OCI-LY7 (cell line): ENCODE data around the gene PRPF38A. TPM values are rescaled to one million over a fixed set of nuclear protein-coding genes. Genes with fewer than 3 reads are reported as not detected.

Source experiments
- BruUV-seq: library from RNA; stranded (reverse); fragments of 400-500 nt; replicated peaks from 2 replicates; lab custom pipeline; 2021; lab: Mats Ljungman, UMichigan
- CTCF ChIA-PET: fragments of 300-600 bp; sonication (Branson Sonifier 250); formaldehyde crosslinking; loops from one replicate; lab custom pipeline; 2022; ENCODE audit warnings: antibody characterized with exemption; ENCODE audit not compliant: unreplicated experiment; lab: Charles Lee
- POLR2A ChIA-PET: fragments of 300-600 bp; sonication (Branson Sonifier 250); formaldehyde crosslinking; loops from one replicate; lab custom pipeline; 2022; ENCODE audit warnings: antibody characterized with exemption; lab: Charles Lee
- DNase-seq: peaks from one replicate; pipeline ENCODE4 v3.0.0-alpha.2; 2015; ENCODE audit warnings: low spot score
- H2AFZ ChIP-seq: fragments of 200-600 bp; sonication (generic), shearing (Covaris generic); 2 replicates; pipeline ENCODE4 v1.6.1; 2014; ENCODE audit warnings: mild to moderate bottlenecking, antibody characterized with exemption, low read length, moderate library complexity
- H3K27ac ChIP-seq: fragments of 200-600 bp; sonication (generic); 2 replicates; pipeline ENCODE4 v1.5.1; 2014; ENCODE audit warnings: mixed run types, low read depth, mild to moderate bottlenecking, moderate library complexity, low read length, inconsistent platforms; ENCODE audit not compliant: poor library complexity, severe bottlenecking
- H3K36me3 ChIP-seq: fragments of 200-600 bp; sonication (generic); 2 replicates; pipeline ENCODE4 v1.6.1; 2014; ENCODE audit warnings: mild to moderate bottlenecking, antibody characterized with exemption, low read length, moderate library complexity, mixed read lengths; ENCODE audit not compliant: insufficient read depth
- H3K4me1 ChIP-seq: fragments of 200-600 bp; sonication (generic); 2 replicates; pipeline ENCODE4 v1.5.1; 2014; ENCODE audit warnings: mild to moderate bottlenecking, low read length; ENCODE audit not compliant: insufficient read depth, poor library complexity, severe bottlenecking
- H3K4me2 ChIP-seq: fragments of 200-600 bp; sonication (generic); 2 replicates; pipeline ENCODE4 v1.6.1; 2014; ENCODE audit warnings: mild to moderate bottlenecking, low read length
- H3K4me3 ChIP-seq: fragments of 200-600 bp; sonication (generic); 2 replicates; pipeline ENCODE4 v1.5.1; 2014; ENCODE audit warnings: mild to moderate bottlenecking, low read depth, low read length; ENCODE audit not compliant: poor library complexity, severe bottlenecking
- H3K79me2 ChIP-seq: fragments of 200-600 bp; sonication (generic); 2 replicates; pipeline ENCODE4 v1.6.1; 2016; ENCODE audit warnings: low read depth, mild to moderate bottlenecking, low read length, moderate library complexity, mixed read lengths; ENCODE audit not compliant: insufficient read depth
- H3K9me2 ChIP-seq: fragments of 200-600 bp; sonication (generic); 2 replicates; pipeline ENCODE4 v1.6.1; 2016; ENCODE audit warnings: mild to moderate bottlenecking, low read length, mixed read lengths; ENCODE audit not compliant: insufficient read depth
- H3K9me3 ChIP-seq: fragments of 200-600 bp; sonication (generic); 2 replicates; pipeline ENCODE4 v1.6.1; 2014; ENCODE audit warnings: mild to moderate bottlenecking, mixed run types, low read length, mixed read lengths
- H4K20me1 ChIP-seq: fragments of 200-600 bp; sonication (generic); 2 replicates; pipeline ENCODE4 v1.6.1; 2014; ENCODE audit warnings: mild to moderate bottlenecking, antibody characterized with exemption, low read length, moderate library complexity, mixed read lengths; ENCODE audit not compliant: insufficient read depth
- EZH2phosphoT487 ChIP-seq: fragments of 200-600 bp; sonication (generic); IDR thresholded peaks from 2 replicates; pipeline ENCODE4 v1.6.1; 2018; ENCODE audit warnings: low read depth, borderline replicate concordance, mild to moderate bottlenecking, mixed run types, antibody characterized with exemption, low read length, moderate library complexity, mixed read lengths
- intact Hi-C: fragments of 100-400 bp; cut with micrococcal nuclease; formaldehyde crosslinking; loops from one replicate; pipeline ENCODE4 v1.10.0; 2022; ENCODE audit not compliant: unreplicated experiment
- total RNA-seq, 2 experiments: library from RNA; depleted of rRNA in 1 of 2; stranded (reverse); fragments of >200 nt in 1 of 2; shearing (Covaris generic) in 1 of 2; gene quantifications; 2 replicates each; pipeline ENCODE4 v1.2.3, GENCODE V29; 2014 to 2022
- TF ChIP-seq, protein P1 (sequence below): fragments of 200-600 bp; sonication (generic); conservative IDR thresholded peaks from 2 replicates; pipeline ENCODE4 v1.5.1; 2014; ENCODE audit warnings: mild to moderate bottlenecking, antibody characterized with exemption, low read length, moderate library complexity, mixed read lengths

Gene PRPF38A
- total RNA-seq, 2 experiments from 2014 or later = 23.6 to 82.3 TPM

DNA sequence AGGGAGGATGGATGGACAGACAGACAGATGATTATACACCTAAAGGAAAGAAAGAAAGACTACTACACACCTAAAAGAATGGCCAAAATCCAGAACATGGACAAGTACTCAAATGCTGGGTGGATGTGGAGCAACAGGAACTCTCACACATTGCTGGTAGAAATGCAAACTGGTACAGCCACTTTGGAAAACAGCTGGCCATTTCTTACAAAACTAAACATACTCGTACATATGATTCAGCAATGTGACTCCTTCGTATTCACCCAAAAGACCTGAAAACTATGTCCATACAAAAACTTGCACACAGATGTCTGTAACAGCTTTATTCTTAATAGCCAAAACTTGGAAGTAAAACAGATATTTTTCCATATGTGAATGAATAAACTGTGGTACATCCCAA lies 51.3 kb downstream of the PRPF38A start:
- CTCF ChIA-PET = no interaction called here
- intact Hi-C loops = no loop called here

DNA sequence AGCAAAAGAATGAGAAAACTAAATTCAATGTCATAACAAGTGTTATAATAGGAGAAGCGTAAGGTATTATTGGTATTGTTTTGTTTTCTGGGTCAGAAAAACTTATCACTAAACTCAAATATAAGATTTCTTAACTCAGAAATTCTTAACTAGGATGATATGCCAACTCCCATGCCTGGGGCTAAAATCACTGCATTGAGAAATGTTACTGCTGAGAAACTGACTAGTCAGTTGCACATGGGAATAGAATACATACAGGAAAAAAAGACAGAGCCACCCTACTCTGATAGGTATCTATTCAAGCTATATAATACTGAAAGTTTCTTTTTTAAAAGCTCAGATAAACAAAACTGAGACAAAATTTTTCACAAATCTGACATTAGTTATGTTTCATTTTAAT lies 56.3 kb downstream of the PRPF38A start:
- Histone ChIP-seq H4K20me1 (no peaks in the 10 kb centered on the region), H3K4me3 (no peak overlapping the region), H3K4me2 (no peak overlapping the region), H3K36me3 (peaks cover 3% of the 10 kb centered on the region), H3K9me2 (no peaks in the 10 kb centered on the region), H2AFZ (no peak overlapping the region), H3K27ac (no peak overlapping the region), H3K79me2 (no peaks in the 10 kb centered on the region), H3K4me1 (no peaks in the 10 kb centered on the region), H3K9me3 (no peaks in the 10 kb centered on the region)
- no TSS peak for BruUV-seq
- CTCF ChIA-PET = no interaction called here
- DNase-seq = no peak
- POLR2A ChIA-PET = interaction anchor here (0.7 to 1.6 kb wide), 4 partner anchors 10 to 218 kb away, joined by 3 to 8 read pairs (median 4); no protein-coding TSS in a partner anchor
- no peak for TF ChIP-seq EZH2phosphoT487
- TF ChIP-seq, protein P1, sequence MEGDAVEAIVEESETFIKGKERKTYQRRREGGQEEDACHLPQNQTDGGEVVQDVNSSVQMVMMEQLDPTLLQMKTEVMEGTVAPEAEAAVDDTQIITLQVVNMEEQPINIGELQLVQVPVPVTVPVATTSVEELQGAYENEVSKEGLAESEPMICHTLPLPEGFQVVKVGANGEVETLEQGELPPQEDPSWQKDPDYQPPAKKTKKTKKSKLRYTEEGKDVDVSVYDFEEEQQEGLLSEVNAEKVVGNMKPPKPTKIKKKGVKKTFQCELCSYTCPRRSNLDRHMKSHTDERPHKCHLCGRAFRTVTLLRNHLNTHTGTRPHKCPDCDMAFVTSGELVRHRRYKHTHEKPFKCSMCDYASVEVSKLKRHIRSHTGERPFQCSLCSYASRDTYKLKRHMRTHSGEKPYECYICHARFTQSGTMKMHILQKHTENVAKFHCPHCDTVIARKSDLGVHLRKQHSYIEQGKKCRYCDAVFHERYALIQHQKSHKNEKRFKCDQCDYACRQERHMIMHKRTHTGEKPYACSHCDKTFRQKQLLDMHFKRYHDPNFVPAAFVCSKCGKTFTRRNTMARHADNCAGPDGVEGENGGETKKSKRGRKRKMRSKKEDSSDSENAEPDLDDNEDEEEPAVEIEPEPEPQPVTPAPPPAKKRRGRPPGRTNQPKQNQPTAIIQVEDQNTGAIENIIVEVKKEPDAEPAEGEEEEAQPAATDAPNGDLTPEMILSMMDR = no peak
- intact Hi-C loops = no loop called here

More for the DNA sequence above, 51.3 kb downstream of the PRPF38A start:
- no peaks in the 10 kb centered on the region for H3K4me1 ChIP-seq
- no peak for DNase-seq
- no peak overlapping the region for H2AFZ ChIP-seq
- H3K4me3 ChIP-seq = no peak overlapping the region
- TF ChIP-seq, protein P1 = no peak
- no peak for TF ChIP-seq EZH2phosphoT487
- no peaks in the 10 kb centered on the region for H3K9me2 ChIP-seq
- H3K4me2 ChIP-seq = no peak overlapping the region
- POLR2A ChIA-PET = no interaction called here
- BruUV-seq = no TSS peak
- H3K79me2 ChIP-seq = no peaks in the 10 kb centered on the region
- H3K9me3 ChIP-seq = no peaks in the 10 kb centered on the region
- H4K20me1 ChIP-seq = no peaks in the 10 kb centered on the region
- peaks cover 4% of the 10 kb centered on the region for H3K36me3 ChIP-seq
- H3K27ac ChIP-seq = no peak overlapping the region

DNA sequence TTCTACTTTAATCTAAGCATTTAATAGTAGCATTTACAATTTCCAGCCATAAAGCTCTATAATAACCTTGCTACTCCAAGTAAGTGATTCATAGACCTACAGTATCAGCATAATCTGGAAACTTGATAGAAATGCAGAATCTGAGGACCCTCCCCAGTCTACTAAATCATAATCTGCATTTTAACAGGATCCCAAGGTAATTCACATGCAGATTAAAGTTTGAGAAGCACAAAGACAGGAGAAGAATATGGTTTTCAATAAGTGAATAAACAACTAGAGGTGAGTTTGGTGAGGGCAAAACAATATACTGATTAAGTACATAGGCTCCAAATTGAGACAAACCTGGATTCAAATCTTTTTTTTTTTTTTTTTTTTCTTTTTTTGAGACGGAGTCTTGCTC lies 57.4 kb downstream of the PRPF38A start:
- ChIA-PET CTCF (no interaction called here), POLR2A (interaction anchor here (0.5 kb wide), 1 partner anchor 238 kb away, joined by 3 read pairs; no protein-coding TSS in a partner anchor)
- H3K36me3 ChIP-seq = no peaks in the 10 kb centered on the region; the same call in 1 of the 2 replicates
- H3K79me2 ChIP-seq = no peaks in the 10 kb centered on the region
- H3K4me1 ChIP-seq = no peaks in the 10 kb centered on the region
- H3K9me2 ChIP-seq = no peaks in the 10 kb centered on the region
- H3K27ac ChIP-seq = no peak overlapping the region
- no peak for DNase-seq
- intact Hi-C loops = no loop called here
- H3K4me2 ChIP-seq = no peak overlapping the region
- no peaks in the 10 kb centered on the region for H4K20me1 ChIP-seq
- TF ChIP-seq, protein P1 = no peak
- TF ChIP-seq EZH2phosphoT487 = no peak
- no peaks in the 10 kb centered on the region for H3K9me3 ChIP-seq
- no peak overlapping the region for H2AFZ ChIP-seq
- H3K4me3 ChIP-seq = no peak overlapping the region
- TSS peak; percentile 29 for BruUV-seq
